OCI-LY7 (cell line): ENCODE results near the gene PRKCA. TPM values are rescaled to one million over a fixed set of nuclear protein-coding genes. Genes with fewer than 3 reads are reported as not detected.

Experiments used
- BruUV-seq: library from RNA; stranded (reverse); fragments of 400-500 nt; replicated peaks from 2 replicates; lab custom pipeline; 2021; lab: Mats Ljungman, UMichigan
- CTCF ChIA-PET: fragments of 300-600 bp; sonication (Branson Sonifier 250); formaldehyde crosslinking; loops from one replicate; lab custom pipeline; 2022; ENCODE audit warnings: antibody characterized with exemption; ENCODE audit not compliant: unreplicated experiment; lab: Charles Lee
- POLR2A ChIA-PET: fragments of 300-600 bp; sonication (Branson Sonifier 250); formaldehyde crosslinking; loops from one replicate; lab custom pipeline; 2022; ENCODE audit warnings: antibody characterized with exemption; lab: Charles Lee
- DNase-seq: peaks from one replicate; pipeline ENCODE4 v3.0.0-alpha.2; 2015; ENCODE audit warnings: low spot score
- H2AFZ ChIP-seq: fragments of 200-600 bp; sonication (generic), shearing (Covaris generic); 2 replicates; pipeline ENCODE4 v1.6.1; 2014; ENCODE audit warnings: mild to moderate bottlenecking, antibody characterized with exemption, low read length, moderate library complexity
- H3K27ac ChIP-seq: fragments of 200-600 bp; sonication (generic); 2 replicates; pipeline ENCODE4 v1.5.1; 2014; ENCODE audit warnings: mixed run types, low read depth, mild to moderate bottlenecking, moderate library complexity, low read length, inconsistent platforms; ENCODE audit not compliant: poor library complexity, severe bottlenecking
- H3K36me3 ChIP-seq: fragments of 200-600 bp; sonication (generic); 2 replicates; pipeline ENCODE4 v1.6.1; 2014; ENCODE audit warnings: mild to moderate bottlenecking, antibody characterized with exemption, low read length, moderate library complexity, mixed read lengths; ENCODE audit not compliant: insufficient read depth
- H3K4me1 ChIP-seq: fragments of 200-600 bp; sonication (generic); 2 replicates; pipeline ENCODE4 v1.5.1; 2014; ENCODE audit warnings: mild to moderate bottlenecking, low read length; ENCODE audit not compliant: insufficient read depth, poor library complexity, severe bottlenecking
- H3K4me2 ChIP-seq: fragments of 200-600 bp; sonication (generic); 2 replicates; pipeline ENCODE4 v1.6.1; 2014; ENCODE audit warnings: mild to moderate bottlenecking, low read length
- H3K4me3 ChIP-seq: fragments of 200-600 bp; sonication (generic); 2 replicates; pipeline ENCODE4 v1.5.1; 2014; ENCODE audit warnings: mild to moderate bottlenecking, low read depth, low read length; ENCODE audit not compliant: poor library complexity, severe bottlenecking
- H3K79me2 ChIP-seq: fragments of 200-600 bp; sonication (generic); 2 replicates; pipeline ENCODE4 v1.6.1; 2016; ENCODE audit warnings: low read depth, mild to moderate bottlenecking, low read length, moderate library complexity, mixed read lengths; ENCODE audit not compliant: insufficient read depth
- H3K9me2 ChIP-seq: fragments of 200-600 bp; sonication (generic); 2 replicates; pipeline ENCODE4 v1.6.1; 2016; ENCODE audit warnings: mild to moderate bottlenecking, low read length, mixed read lengths; ENCODE audit not compliant: insufficient read depth
- H3K9me3 ChIP-seq: fragments of 200-600 bp; sonication (generic); 2 replicates; pipeline ENCODE4 v1.6.1; 2014; ENCODE audit warnings: mild to moderate bottlenecking, mixed run types, low read length, mixed read lengths
- H4K20me1 ChIP-seq: fragments of 200-600 bp; sonication (generic); 2 replicates; pipeline ENCODE4 v1.6.1; 2014; ENCODE audit warnings: mild to moderate bottlenecking, antibody characterized with exemption, low read length, moderate library complexity, mixed read lengths; ENCODE audit not compliant: insufficient read depth
- CTCF ChIP-seq: fragments of 200-600 bp; sonication (generic); conservative IDR thresholded peaks from 2 replicates; pipeline ENCODE4 v1.5.1; 2014; ENCODE audit warnings: mild to moderate bottlenecking, antibody characterized with exemption, low read length, moderate library complexity, mixed read lengths
- EZH2phosphoT487 ChIP-seq: fragments of 200-600 bp; sonication (generic); IDR thresholded peaks from 2 replicates; pipeline ENCODE4 v1.6.1; 2018; ENCODE audit warnings: low read depth, borderline replicate concordance, mild to moderate bottlenecking, mixed run types, antibody characterized with exemption, low read length, moderate library complexity, mixed read lengths
- intact Hi-C: fragments of 100-400 bp; cut with micrococcal nuclease; formaldehyde crosslinking; loops from one replicate; pipeline ENCODE4 v1.10.0; 2022; ENCODE audit not compliant: unreplicated experiment
- total RNA-seq, 2 experiments: library from RNA; depleted of rRNA in 1 of 2; stranded (reverse); fragments of >200 nt in 1 of 2; shearing (Covaris generic) in 1 of 2; gene quantifications; 2 replicates each; pipeline ENCODE4 v1.2.3, GENCODE V29; 2014 to 2022

Gene PRKCA
- total RNA-seq, 2 experiments from 2014 or later = 6.6 to 32.1 TPM

GRCh38 chr17:66493283-66494019, 191.0 kb downstream of the PRKCA start:
- Histone ChIP-seq H3K9me3 (no peaks in the 10 kb centered on the region), H2AFZ (no peak overlapping the region), H3K27ac (no peak overlapping the region), H3K4me1 (no peaks in the 10 kb centered on the region), H3K9me2 (no peaks in the 10 kb centered on the region), H3K79me2 (no peaks in the 10 kb centered on the region), H4K20me1 (no peaks in the 10 kb centered on the region), H3K4me3 (no peak overlapping the region), H3K4me2 (no peak overlapping the region), H3K36me3 (no peaks in the 10 kb centered on the region)
- ChIA-PET CTCF (no interaction called here), POLR2A (no interaction called here)
- no peak for TF ChIP-seq CTCF
- DNase-seq = no peak
- BruUV-seq = no TSS peak
- intact Hi-C loops = no loop called here

DNA sequence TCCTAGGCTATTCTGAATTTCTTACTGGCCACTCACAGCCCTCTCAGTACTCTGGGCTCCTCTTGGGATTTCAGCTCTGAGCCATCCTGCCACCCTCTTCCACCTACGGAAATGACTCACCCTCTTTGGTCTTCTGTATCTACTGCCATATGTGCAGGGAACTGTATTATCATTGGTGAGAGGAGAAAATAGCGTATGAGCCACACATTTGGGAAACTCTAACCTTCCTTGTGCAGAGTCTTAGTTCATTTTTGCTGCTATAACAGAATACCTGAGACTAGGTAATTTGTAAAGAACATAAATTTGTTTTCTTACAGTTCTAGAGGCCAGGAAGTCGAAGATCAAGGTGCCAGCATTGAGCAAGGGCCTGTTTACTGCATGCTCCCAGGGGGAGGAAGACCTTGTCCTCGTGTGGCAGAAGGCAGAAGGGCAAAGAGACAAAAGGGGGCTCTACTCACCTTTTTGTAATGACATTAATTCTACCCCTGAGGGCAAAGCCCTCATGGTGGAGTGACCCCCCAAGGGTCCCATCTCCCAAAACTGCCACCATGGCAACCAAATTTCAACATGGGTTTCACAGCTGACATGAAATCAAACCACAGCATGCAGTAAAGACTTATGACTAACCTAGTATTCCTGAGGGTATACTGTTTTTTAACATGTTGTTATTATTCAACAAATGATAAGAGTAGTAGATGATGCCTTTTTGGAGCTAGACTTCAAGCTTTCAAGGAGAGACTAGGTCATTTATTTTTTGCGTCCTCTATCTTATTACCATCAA, 191.8 kb downstream of the PRKCA start:
- BruUV-seq = no TSS peak
- no peak for TF ChIP-seq CTCF
- no peak overlapping the region for H2AFZ ChIP-seq
- no peaks in the 10 kb centered on the region for H3K36me3 ChIP-seq
- DNase-seq = no peak
- no peak overlapping the region for H3K27ac ChIP-seq
- H3K4me2 ChIP-seq = no peak overlapping the region
- POLR2A ChIA-PET = interaction anchor here (0.5 kb wide), 1 partner anchor 140 kb away, joined by 3 read pairs; no protein-coding TSS in a partner anchor
- no peaks in the 10 kb centered on the region for H3K9me3 ChIP-seq
- intact Hi-C loops = no loop called here
- H3K4me3 ChIP-seq = no peak overlapping the region
- H3K9me2 ChIP-seq = no peaks in the 10 kb centered on the region
- no peaks in the 10 kb centered on the region for H4K20me1 ChIP-seq
- no peaks in the 10 kb centered on the region for H3K79me2 ChIP-seq
- CTCF ChIA-PET = no interaction called here
- H3K4me1 ChIP-seq = no peaks in the 10 kb centered on the region

DNA sequence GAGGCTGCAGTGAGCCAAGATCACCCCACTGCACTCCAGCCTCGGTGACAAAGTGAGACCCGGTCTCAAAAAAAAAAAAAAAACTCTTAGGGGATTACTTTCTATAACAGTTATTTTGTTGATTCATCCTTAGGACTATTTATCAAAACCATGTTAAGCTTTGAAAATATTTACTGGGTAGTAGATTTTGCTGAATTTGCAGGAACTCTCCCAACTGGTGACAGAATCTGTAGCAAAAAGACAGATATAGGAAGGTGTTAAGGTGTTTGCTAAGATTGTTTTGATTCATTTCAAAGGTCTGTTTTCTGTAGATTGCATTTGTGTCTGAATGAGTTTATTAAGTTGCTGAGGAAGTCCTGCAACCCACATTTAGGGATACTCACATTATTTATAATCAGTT, 192.6 kb downstream of the PRKCA start:
- no peaks in the 10 kb centered on the region for H3K4me1 ChIP-seq
- no peak overlapping the region for H3K4me2 ChIP-seq
- ChIA-PET CTCF (no interaction called here), POLR2A (interaction anchor here (0.7 kb wide), 1 partner anchor 61 kb away, joined by 4 read pairs; no protein-coding TSS in a partner anchor)
- H3K9me2 ChIP-seq = no peaks in the 10 kb centered on the region
- no peaks in the 10 kb centered on the region for H4K20me1 ChIP-seq
- no peaks in the 10 kb centered on the region for H3K79me2 ChIP-seq
- no peak overlapping the region for H2AFZ ChIP-seq
- H3K36me3 ChIP-seq = no peaks in the 10 kb centered on the region
- BruUV-seq = no TSS peak
- DNase-seq = no peak
- intact Hi-C loops = no loop called here
- no peaks in the 10 kb centered on the region for H3K9me3 ChIP-seq
- no peak for TF ChIP-seq CTCF
- TF ChIP-seq EZH2phosphoT487 = no peak
- H3K27ac ChIP-seq = no peak overlapping the region
- no peak overlapping the region for H3K4me3 ChIP-seq
